Suprapubic skin (tissue), 4 donors: Measurements from ENCODE around the gene PRKCE. TPM values are rescaled to one million over a fixed set of nuclear protein-coding genes. Genes with fewer than 3 reads are reported as not detected.
A peak's percentile ranks its signal among the peaks of the same experiment; 100 is the strongest.

Experiments
- DNase-seq, 2 donors: peaks; one replicate each; pipeline ENCODE4 v3.0.0-alpha.2; 2019; ENCODE audit warnings: low spot score in 2 of 2
- H3K27ac ChIP-seq: fragments of 200-600 bp; sonication (generic); one replicate; pipeline ENCODE4 v1.5.1; 2019
- H3K27me3 ChIP-seq: fragments of 200-600 bp; sonication (generic); one replicate; pipeline ENCODE4 v1.5.1; 2019
- H3K36me3 ChIP-seq: fragments of 200-600 bp; sonication (generic); one replicate; pipeline ENCODE4 v1.5.1; 2019
- H3K4me1 ChIP-seq: fragments of 200-600 bp; sonication (generic); one replicate; pipeline ENCODE4 v1.5.1; 2019
- H3K4me3 ChIP-seq: fragments of 200-600 bp; sonication (generic); one replicate; pipeline ENCODE4 v1.5.1; 2019; ENCODE audit warnings: mild to moderate bottlenecking
- H3K9me3 ChIP-seq: fragments of 200-600 bp; sonication (generic); one replicate; pipeline ENCODE4 v1.5.1; 2019
- CTCF ChIP-seq, 2 donors: fragments of 200-600 bp in 1 of 2; fragments of 450-650 bp in 1 of 2; sonication (generic) in 1 of 2; IDR thresholded peaks; one replicate each; pipeline ENCODE4 v1.5.1; 2016 to 2019; ENCODE audit warnings: antibody characterized with exemption in 2 of 2, mild to moderate bottlenecking in 1 of 2, moderate library complexity in 1 of 2
- EP300 ChIP-seq: sonication (generic); formaldehyde crosslinking; IDR thresholded peaks from one replicate; pipeline ENCODE4 v1.6.1; 2017; ENCODE audit warnings: antibody characterized with exemption
- POLR2A ChIP-seq, 2 donors: fragments of 450-650 bp; IDR thresholded peaks; one replicate each; pipeline ENCODE4 v1.6.1; 2017; ENCODE audit warnings: antibody characterized with exemption in 2 of 2, mild to moderate bottlenecking in 2 of 2, moderate library complexity in 2 of 2
- POLR2AphosphoS5 ChIP-seq, 3 donors: sonication (generic); formaldehyde crosslinking; IDR thresholded peaks; one replicate each; pipeline ENCODE4 v1.6.1; 2017; ENCODE audit warnings: antibody characterized with exemption in 3 of 3
- WGBS: methylation state at CpG from one replicate; pipeline ENCODE4 v1.1.5; 2018; 5-methylcytosine and 5-hydroxymethylcytosine counted together
- total RNA-seq, 4 donors: library from RNA; depleted of rRNA; stranded (reverse); fragments of >200 nt; gene quantifications; one replicate each; pipeline ENCODE4 v1.1.0, GENCODE V29; 2016

Gene PRKCE
- total RNA-seq, 4 donors from 2014 or later: 7.9 to 18.3 (median 12.5) TPM

GRCh38 chr2:46132996-46133395, 481.5 kb downstream of the PRKCE start:
- no peak for DNase-seq
- no peak overlapping the region for H3K4me3 ChIP-seq
- H3K27ac ChIP-seq: no peak overlapping the region
- H3K27me3 ChIP-seq: no peaks in the 10 kb centered on the region
- H3K9me3 ChIP-seq: no peaks in the 10 kb centered on the region
- H3K4me1 ChIP-seq: peaks cover 30% of the 10 kb centered on the region
- TF ChIP-seq POLR2AphosphoS5 (IDR thresholded peaks at IDR 0.05) (no peak), POLR2A (IDR thresholded peaks at IDR 0.05) (no peak), EP300 (no peak), CTCF (IDR thresholded peaks at IDR 0.05) (no peak)
- no peaks in the 10 kb centered on the region for H3K36me3 ChIP-seq
- 93% methylated on average over 8 of the region's 8 CpGs for WGBS

DNA sequence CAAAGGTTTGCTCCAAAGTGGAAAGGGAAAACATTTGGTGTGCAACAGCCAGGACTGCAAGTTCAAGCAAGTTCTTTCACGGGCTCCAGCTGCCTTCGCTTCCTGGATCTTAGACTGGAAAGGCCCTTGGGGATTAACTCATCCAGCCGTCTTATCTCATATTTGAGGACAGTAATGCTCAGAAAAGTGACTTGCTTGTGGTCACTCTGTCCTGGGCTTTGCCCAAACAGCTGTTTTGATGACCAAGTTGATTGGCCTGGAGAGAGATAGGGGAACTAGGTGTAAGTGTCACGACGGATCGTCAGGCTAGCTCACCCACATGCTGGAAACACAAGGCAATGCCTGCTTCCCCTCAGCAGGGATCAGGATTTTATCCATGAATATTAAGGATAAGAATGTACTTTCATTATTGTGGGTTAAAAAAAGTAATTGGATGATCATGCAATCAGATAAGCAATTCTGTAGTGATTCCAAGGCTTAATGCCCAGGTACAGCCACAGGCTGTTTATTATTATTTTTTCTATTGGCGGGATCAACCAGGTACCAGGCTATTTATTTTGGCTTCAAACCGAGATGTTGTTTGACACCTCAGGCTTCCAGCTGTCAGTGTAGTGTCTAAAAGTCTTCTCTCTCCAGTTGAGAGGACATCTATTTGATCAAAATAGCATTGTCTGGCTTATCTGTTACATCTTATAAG, 483.2 kb downstream of the PRKCE start:
- Histone ChIP-seq H3K36me3 (no peaks in the 10 kb centered on the region), H3K4me3 (no peak overlapping the region), H3K9me3 (no peaks in the 10 kb centered on the region), H3K27ac (peak overlapping the region; percentile 36), H3K4me1 (peaks cover 30% of the 10 kb centered on the region), H3K27me3 (no peaks in the 10 kb centered on the region)
- TF ChIP-seq POLR2AphosphoS5 (IDR thresholded peaks at IDR 0.05) (peak in 1 of 3 donors; percentile 11), CTCF (IDR thresholded peaks at IDR 0.05) (no peak)
- no peak for DNase-seq
- 36% methylated on average over 8 of the region's 8 CpGs for WGBS

DNA sequence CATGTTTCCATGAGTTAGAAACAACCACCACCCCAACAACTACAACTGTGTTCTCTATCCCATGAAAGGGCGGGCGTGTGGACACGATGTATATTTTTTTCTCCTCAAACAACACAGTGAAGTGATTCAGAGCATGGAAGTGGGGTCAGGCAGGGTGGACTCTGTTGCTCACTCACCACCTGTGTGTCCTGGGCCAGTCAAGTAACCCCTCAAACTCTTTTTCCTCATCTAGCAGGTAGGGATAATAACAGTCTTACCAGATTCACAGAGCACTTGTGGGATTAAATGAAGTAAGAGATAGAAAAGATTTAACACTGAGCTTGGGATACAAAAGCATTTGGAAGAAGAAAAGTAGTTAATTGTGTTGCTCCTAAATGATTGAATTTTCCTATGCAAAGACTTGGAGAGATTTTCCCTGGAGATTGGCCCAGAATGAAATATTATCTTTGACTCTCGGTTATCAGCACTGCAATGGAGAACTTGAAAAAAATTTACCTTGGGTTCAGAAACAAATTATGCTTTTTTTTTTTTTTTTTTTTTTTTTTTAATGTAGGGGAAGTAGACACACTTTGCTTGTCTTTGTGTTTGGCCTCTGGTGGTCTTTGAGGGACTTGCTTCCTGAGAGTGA, 483.9 kb downstream of the PRKCE start:
- no peak overlapping the region for H3K4me3 ChIP-seq
- no peaks in the 10 kb centered on the region for H3K9me3 ChIP-seq
- H3K27me3 ChIP-seq: no peaks in the 10 kb centered on the region
- peaks cover 30% of the 10 kb centered on the region for H3K4me1 ChIP-seq
- H3K36me3 ChIP-seq: no peaks in the 10 kb centered on the region
- no peak for TF ChIP-seq POLR2AphosphoS5 (IDR thresholded peaks at IDR 0.05)
- TF ChIP-seq CTCF (IDR thresholded peaks at IDR 0.05): no peak
- TF ChIP-seq POLR2A (IDR thresholded peaks at IDR 0.05): no peak
- no peak for TF ChIP-seq EP300
- WGBS: 56% methylated on average over 4 of the region's 4 CpGs
- no peak for DNase-seq
- H3K27ac ChIP-seq: peak overlapping the region; percentile 10

DNA sequence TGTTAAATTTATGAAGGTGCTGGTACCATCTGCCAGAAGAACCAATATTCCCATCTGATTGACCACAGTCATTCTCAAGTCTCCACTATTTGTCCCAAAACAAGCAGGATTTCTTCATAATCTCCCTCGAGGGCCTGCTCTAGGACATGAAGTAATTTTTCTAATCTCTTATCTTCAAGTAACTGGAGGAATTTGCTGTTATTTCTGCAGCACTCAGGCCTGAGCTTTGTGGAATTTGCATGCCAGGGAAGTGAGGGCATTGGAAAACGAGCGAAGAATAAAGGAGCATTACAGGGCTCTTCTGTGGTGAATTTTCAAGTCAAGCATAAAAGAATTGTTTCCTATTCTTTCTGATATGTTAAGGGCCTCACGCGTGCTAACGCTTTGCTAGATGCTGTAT, 484.5 kb downstream of the PRKCE start:
- Histone ChIP-seq H3K4me1 (peaks cover 30% of the 10 kb centered on the region), H3K27ac (no peak overlapping the region), H3K4me3 (no peak overlapping the region), H3K27me3 (no peaks in the 10 kb centered on the region), H3K36me3 (no peaks in the 10 kb centered on the region), H3K9me3 (no peaks in the 10 kb centered on the region)
- WGBS: 68% methylated on average over 6 of the region's 6 CpGs
- no peak for DNase-seq
- TF ChIP-seq POLR2AphosphoS5 (IDR thresholded peaks at IDR 0.05): no peak
- no peak for TF ChIP-seq EP300
- no peak for TF ChIP-seq CTCF (IDR thresholded peaks at IDR 0.05)
- TF ChIP-seq POLR2A (IDR thresholded peaks at IDR 0.05): no peak

DNA sequence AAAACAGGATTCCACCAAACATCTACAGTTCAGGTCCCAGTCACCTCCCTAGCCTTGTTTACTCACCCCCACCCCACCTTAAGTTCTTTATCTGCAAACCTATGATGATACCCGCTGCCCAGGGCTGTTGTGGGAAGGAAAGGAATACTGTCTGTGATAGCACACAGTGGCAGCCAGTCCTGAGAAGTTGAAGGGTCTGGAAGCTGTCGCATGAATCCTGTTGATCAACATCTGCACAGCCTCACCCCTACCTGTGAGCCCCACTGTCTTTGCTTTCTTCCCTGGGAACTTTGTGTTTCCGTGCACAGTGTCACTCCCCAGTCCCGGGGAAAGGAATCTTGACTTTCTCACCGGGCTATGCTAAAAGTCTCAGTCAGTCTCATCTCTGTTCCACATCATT, 485.0 kb downstream of the PRKCE start:
- 94% methylated on average over 5 of the region's 5 CpGs for WGBS
- TF ChIP-seq POLR2A (IDR thresholded peaks at IDR 0.05): no peak
- TF ChIP-seq POLR2AphosphoS5 (IDR thresholded peaks at IDR 0.05): no peak
- TF ChIP-seq EP300: no peak
- TF ChIP-seq CTCF (IDR thresholded peaks at IDR 0.05): no peak

More for the DNA sequence above, 485.0 kb downstream of the PRKCE start:
- Histone ChIP-seq H3K4me1 (peaks cover 30% of the 10 kb centered on the region), H3K27ac (no peak overlapping the region), H3K27me3 (no peaks in the 10 kb centered on the region), H3K9me3 (no peaks in the 10 kb centered on the region), H3K36me3 (no peaks in the 10 kb centered on the region), H3K4me3 (no peak overlapping the region)
- DNase-seq: no peak
